Body of pancreas (tissue), 4 donors: ENCODE measurements around the gene SLC1A7.

Source experiments
- CTCF ChIP-seq, 7 experiments: fragments of 450-650 bp in 4 of 7; fragments of 200-600 bp in 3 of 7; sonication (generic) in 3 of 7; IDR thresholded peaks; one replicate each; pipeline ENCODE4 v1.5.1; 2016 to 2019; ENCODE audit warnings: antibody characterized with exemption in 7 of 7
- POLR2A ChIP-seq, 3 donors: fragments of 450-650 bp; IDR thresholded peaks; one replicate each; pipeline ENCODE4 v1.6.1; 2016; ENCODE audit warnings: antibody characterized with exemption in 3 of 3, mild to moderate bottlenecking in 2 of 3

GRCh38 chr1:53176452-53177208 is 34.2 kb upstream of the SLC1A7 start:
- TF ChIP-seq CTCF (IDR thresholded peaks at IDR 0.05) (peak in 5 of 7 experiments; percentile 10 to 46 (median 26)), POLR2A (IDR thresholded peaks at IDR 0.05) (no peak)
